Left ventricle myocardium inferior (tissue), 1 donor: ENCODE data around the gene TBC1D32. TPM values are rescaled to one million over a fixed set of nuclear protein-coding genes. Genes with fewer than 3 reads are reported as not detected.
"Not testable (repeated sequence)": the region's sequence is repeated elsewhere in the genome, so short reads cannot be mapped to it uniquely, and the experiment has no call there.

ENCODE experiments used
- DNase-seq: peaks from one replicate; pipeline ENCODE4 v3.0.0-alpha.2; 2020
- H3K27ac ChIP-seq: fragments of 200-600 bp; replicated peaks from 2 replicates; pipeline ENCODE4 v1.8.0; 2021
- H3K27me3 ChIP-seq: fragments of 200-600 bp; 2 replicates; pipeline ENCODE4 v1.8.0; 2021; ENCODE audit warnings: low read depth
- H3K36me3 ChIP-seq: fragments of 200-600 bp; 2 replicates; pipeline ENCODE4 v1.8.0; 2021
- H3K4me1 ChIP-seq: fragments of 200-600 bp; 2 replicates; pipeline ENCODE4 v1.8.0; 2021
- H3K4me3 ChIP-seq: fragments of 200-600 bp; 2 replicates; pipeline ENCODE4 v1.8.0; 2021; ENCODE audit warnings: mild to moderate bottlenecking, moderate library complexity
- H3K9me3 ChIP-seq: fragments of 200-600 bp; replicated peaks from 2 replicates; pipeline ENCODE4 v1.8.0; 2021
- CTCF ChIP-seq: fragments of 200-600 bp; IDR thresholded peaks from 2 replicates; pipeline ENCODE4 v1.8.0; 2021; ENCODE audit warnings: antibody characterized with exemption, mild to moderate bottlenecking, borderline replicate concordance
- intact Hi-C: fragments of 100-400 bp; cut with micrococcal nuclease; formaldehyde crosslinking; loops from one replicate; pipeline ENCODE4 v1.11.0; 2022
- long read RNA-seq: library from polyadenylated mRNA; unstranded; transcript quantifications from one replicate; pipeline ENCODE4 v2.0.0, GENCODE V29; 2021
- total RNA-seq: library from RNA; stranded (reverse); fragmentation: NEBNext Ultra II Directional; extraction: Animal tissue kit (Norgen Biotek cat#: 25700); gene quantifications from one replicate; pipeline ENCODE4 v1.2.1, GENCODE V29; 2021
- donor health status: DM: no; HTN: yes; CAD: no; lungs with severe emphysema.

TBC1D32 gene, protein sequence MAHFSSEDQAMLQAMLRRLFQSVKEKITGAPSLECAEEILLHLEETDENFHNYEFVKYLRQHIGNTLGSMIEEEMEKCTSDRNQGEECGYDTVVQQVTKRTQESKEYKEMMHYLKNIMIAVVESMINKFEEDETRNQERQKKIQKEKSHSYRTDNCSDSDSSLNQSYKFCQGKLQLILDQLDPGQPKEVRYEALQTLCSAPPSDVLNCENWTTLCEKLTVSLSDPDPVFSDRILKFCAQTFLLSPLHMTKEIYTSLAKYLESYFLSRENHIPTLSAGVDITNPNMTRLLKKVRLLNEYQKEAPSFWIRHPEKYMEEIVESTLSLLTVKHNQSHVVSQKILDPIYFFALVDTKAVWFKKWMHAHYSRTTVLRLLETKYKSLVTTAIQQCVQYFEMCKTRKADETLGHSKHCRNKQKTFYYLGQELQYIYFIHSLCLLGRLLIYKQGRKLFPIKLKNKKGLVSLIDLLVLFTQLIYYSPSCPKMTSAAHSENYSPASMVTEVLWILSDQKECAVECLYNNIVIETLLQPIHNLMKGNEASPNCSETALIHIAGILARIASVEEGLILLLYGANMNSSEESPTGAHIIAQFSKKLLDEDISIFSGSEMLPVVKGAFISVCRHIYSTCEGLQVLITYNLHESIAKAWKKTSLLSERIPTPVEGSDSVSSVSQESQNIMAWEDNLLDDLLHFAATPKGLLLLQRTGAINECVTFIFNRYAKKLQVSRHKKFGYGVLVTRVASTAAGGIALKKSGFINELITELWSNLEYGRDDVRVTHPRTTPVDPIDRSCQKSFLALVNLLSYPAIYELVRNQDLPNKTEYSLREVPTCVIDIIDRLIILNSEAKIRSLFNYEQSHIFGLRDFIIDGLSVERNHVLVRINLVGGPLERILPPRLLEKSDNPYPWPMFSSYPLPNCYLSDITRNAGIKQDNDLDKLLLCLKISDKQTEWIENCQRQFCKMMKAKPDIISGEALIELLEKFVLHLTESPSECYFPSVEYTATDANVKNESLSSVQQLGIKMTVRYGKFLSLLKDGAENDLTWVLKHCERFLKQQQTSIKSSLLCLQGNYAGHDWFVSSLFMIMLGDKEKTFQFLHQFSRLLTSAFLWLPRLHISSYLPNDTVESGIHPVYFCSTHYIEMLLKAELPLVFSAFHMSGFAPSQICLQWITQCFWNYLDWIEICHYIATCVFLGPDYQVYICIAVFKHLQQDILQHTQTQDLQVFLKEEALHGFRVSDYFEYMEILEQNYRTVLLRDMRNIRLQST
- 3.5 TPM for total RNA-seq
- long read RNA-seq, partial matches to known transcripts, result 0 of 2 reads
- long read RNA-seq, other reads (novel, unspliced or antisense), result 2 of 2 reads

DNA sequence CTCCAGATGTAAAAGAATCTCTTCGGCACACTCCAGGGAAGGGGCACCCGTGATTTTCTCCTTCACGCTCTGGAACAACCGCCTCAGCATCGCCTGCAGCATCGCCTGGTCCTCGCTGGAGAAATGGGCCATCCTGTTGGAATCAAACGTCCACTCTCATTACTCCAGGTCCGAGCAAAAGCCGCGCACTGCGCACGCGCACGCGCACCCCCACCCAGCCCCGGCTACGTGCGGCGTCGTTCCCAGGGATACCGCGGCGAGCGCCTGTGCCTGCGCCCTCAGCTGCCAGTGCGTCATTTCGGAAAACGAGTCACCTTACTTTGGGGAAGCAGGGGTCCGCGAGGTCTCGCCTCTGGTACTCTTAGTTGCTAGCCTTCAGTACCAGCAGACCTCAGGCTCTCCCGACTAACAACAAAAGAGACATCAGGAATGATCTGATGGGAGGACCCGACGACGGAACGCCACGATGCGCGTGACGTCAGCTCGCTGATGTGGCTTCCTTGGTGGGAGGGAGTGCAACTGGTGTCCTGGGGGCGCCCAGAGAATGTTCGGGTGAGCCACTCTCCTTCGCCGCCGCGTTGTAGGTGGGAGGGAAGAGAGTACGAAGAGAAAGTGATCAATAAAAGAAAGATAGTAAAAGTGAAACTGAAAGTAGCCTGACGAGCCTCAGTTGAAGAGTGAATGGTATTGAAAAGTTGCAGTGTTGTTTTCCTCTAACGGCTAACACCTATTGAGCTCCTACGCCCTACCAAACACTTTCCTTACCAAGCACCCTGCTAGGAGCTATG, at the start of gene TBC1D32:
TBC1D32 (minus strand) TSS at position 182 of the 788 bp plus-strand sequence; CDS start at position 132, 50 bp downstream.
- Histone ChIP-seq H3K4me3 (peak within 1 kb of the TSS; percentile 76), H3K27ac (peak within 1 kb of the TSS; percentile 92), H3K4me1 (peaks cover 12% of the 10 kb centered on the region), H3K36me3 (no peaks in the 10 kb centered on the region), H3K9me3 (no peaks in the 10 kb centered on the region), H3K27me3 (no peaks in the 10 kb centered on the region)
- intact Hi-C loops, result no loop called here
- DNase-seq, result peak; percentile 92
- peak; percentile 4 for TF ChIP-seq CTCF

- H3K4me3 ChIP-seq, result no peak overlapping the region
- H3K27me3 ChIP-seq, result no peaks in the 10 kb centered on the region
- no peaks in the 10 kb centered on the region for H3K9me3 ChIP-seq
- no peaks in the 10 kb centered on the region for H3K36me3 ChIP-seq
- H3K27ac ChIP-seq, result no peak overlapping the region
- no peak for DNase-seq
- intact Hi-C loops, result no loop called here
- no peak for TF ChIP-seq CTCF
- no peaks in the 10 kb centered on the region for H3K4me1 ChIP-seq
Measured at GRCh38 chr6:121383478-121383877, 49.2 kb upstream of the TBC1D32 start.

DNA sequence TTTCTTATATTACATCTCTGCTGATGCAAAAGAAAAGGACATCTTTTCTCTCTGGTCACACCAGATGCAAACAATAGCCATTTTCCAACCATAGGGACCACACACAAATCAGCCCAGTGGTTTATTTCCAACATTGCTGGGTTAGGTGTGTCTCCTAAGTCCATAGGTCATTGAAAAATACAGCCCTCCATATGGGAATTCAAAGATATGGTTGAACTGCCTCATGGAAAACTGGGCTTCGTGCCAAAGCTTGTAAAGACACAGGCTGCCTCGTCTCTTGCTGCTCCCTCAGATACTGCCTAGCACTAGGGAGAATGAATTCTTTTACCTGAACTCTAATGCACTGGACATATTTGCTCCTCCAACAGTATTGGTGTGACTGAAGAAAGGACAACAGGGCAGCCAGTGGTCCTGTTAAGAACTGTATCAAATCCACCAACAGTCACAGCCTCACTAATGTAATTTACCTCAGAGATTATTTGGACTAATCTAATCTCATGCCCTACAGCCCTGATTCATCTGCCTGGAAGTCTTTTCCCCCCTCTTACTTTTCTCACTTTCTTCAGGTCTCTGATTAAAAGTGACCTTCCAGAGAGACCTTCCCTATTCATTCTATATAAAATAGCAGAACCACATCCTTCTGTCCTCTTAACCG, 48.3 kb upstream of the TBC1D32 start:
- no peaks in the 10 kb centered on the region for H3K27me3 ChIP-seq
- no peak overlapping the region for H3K4me3 ChIP-seq
- no peak for DNase-seq
- H3K4me1 ChIP-seq, result no peaks in the 10 kb centered on the region
- intact Hi-C loops, result no loop called here
- no peak for TF ChIP-seq CTCF
- H3K36me3 ChIP-seq, result no peaks in the 10 kb centered on the region
- no peak overlapping the region for H3K27ac ChIP-seq
- no peaks in the 10 kb centered on the region for H3K9me3 ChIP-seq

GRCh38 chr6:121376411-121376810, 42.1 kb upstream of the TBC1D32 start:
- Histone ChIP-seq H3K4me1 (no peaks in the 10 kb centered on the region), H3K36me3 (no peaks in the 10 kb centered on the region), H3K27ac (no peak overlapping the region), H3K9me3 (peaks cover 34% of the 10 kb centered on the region), H3K27me3 (no peaks in the 10 kb centered on the region), H3K4me3 (no peak overlapping the region)
- no peak for TF ChIP-seq CTCF
- DNase-seq, result no peak
- intact Hi-C loops, result no loop called here

DNA sequence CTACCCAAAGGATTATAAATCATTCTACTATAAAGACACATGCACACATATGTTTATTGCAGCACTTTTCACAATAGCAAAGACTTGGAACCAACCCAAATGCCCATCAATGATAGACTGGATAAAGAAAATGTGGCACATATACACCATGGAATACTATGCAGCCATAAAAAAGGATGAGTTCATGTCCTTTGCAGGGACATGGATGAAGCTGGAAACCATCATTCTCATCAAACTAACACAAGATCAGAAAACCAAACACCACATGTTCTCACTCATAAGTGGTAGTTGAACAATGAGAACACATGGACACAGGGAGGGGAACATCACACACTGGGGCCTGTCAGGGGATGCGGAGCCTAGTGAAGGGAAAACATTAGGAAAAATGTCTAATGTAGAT, 39.9 kb upstream of the TBC1D32 start:
- peaks cover 34% of the 10 kb centered on the region for H3K9me3 ChIP-seq
- H3K27ac ChIP-seq, DNase-seq, H3K27me3 ChIP-seq, H3K4me1 ChIP-seq, intact Hi-C loops, H3K4me3 ChIP-seq, H3K36me3 ChIP-seq: not testable (repeated sequence)
